Neural progenitor cell (in vitro differentiated cells): Measurements from ENCODE around the gene NTF3.

ENCODE experiments used
- CTCF ChIP-seq: fragments of 200-600 bp; sonication (generic); IDR thresholded peaks from 2 replicates; pipeline ENCODE4 v1.5.1; 2017; ENCODE audit warnings: antibody characterized with exemption, mild to moderate bottlenecking
- EZH2 ChIP-seq: fragments of 200-600 bp; sonication (generic); IDR thresholded peaks from 2 replicates; pipeline ENCODE4 v1.6.1; 2017; ENCODE audit warnings: antibody characterized with exemption, mild to moderate bottlenecking, moderate library complexity
- EZH2phosphoT487 ChIP-seq: fragments of 200-600 bp; sonication (generic); IDR thresholded peaks from 2 replicates; pipeline ENCODE4 v1.6.1; 2017; ENCODE audit warnings: antibody characterized with exemption

DNA sequence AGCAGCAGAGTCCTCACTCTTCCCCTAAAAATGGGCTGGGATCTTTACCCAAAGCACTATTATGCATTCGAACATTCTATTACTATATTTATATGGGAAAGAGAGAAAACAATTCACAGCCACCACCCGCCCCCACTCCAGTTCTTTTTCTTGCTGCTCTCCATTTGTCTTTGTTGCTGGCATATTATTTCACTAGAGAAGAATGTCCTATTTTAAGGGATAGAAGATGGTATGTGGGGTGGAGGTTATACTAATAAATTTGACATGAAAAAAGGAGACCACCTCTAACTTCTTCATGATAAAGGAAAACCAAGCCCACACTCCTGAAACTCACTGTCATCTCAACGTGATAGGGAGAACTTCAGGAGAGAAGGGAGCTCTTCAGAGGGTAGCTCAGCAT lies 28.5 kb upstream of the NTF3 start:
- TF ChIP-seq CTCF (no peak), EZH2 (no peak), EZH2phosphoT487 (no peak)
